HepG2 (cell line): ENCODE data around the gene AJM1. TPM values are rescaled to one million over a fixed set of nuclear protein-coding genes. Genes with fewer than 3 reads are reported as not detected.

Experiments used
- ATAC-seq: fragments of 200-7000 bp; cut with Tn5 transposase; 3 replicates; pipeline ENCODE4 v1.9.1; 2020; ENCODE audit warnings: mild to moderate bottlenecking, moderate library complexity
- BruUV-seq: library from RNA; stranded (reverse); fragments of 400-500 nt; replicated peaks from 2 replicates; lab custom pipeline; 2021; lab: Mats Ljungman, UMichigan
- CTCF ChIA-PET: fragments of 300-600 bp; formaldehyde crosslinking; extraction: SDS; loops from one replicate; lab custom pipeline; 2021; ENCODE audit warnings: low total read pairs, inconsistent platforms, low intra/inter-chr PET ratio; lab: Yijun Ruan, JAX
- POLR2A ChIA-PET: fragments of 350-600 bp; sonication (Branson Sonifier 250); formaldehyde crosslinking; loops from one replicate; lab custom pipeline; 2020; ENCODE audit warnings: antibody characterized with exemption, inconsistent platforms; lab: Yijun Ruan, JAX
- DNase-seq: peaks from one replicate; pipeline ENCODE4 v3.0.0-alpha.2; 2015; ENCODE audit warnings: low spot score
- FAIRE-seq: peaks from 3 replicates; lab custom pipeline; 2011; peaks lifted over from hg19 to GRCh38; lab: Jason Lieb, UNC
- H2AFZ ChIP-seq: one replicate; pipeline ENCODE4 v1.6.1; 2011; ENCODE audit warnings: low read length, inconsistent platforms
- H3K27ac ChIP-seq: fragments of 300-600 bp; 3 replicates; pipeline ENCODE4 v1.8.0; 2011; ENCODE audit warnings: mixed run types, mild to moderate bottlenecking, mixed read lengths, low read length, inconsistent platforms; ENCODE audit not compliant: insufficient read depth; ENCODE audit errors: extremely low read length
- H3K27me3 ChIP-seq, 2 experiments: fragments of 200-600 bp in 1 of 2; 2 replicates in 1 of 2; 3 replicates in 1 of 2; pipeline versions ENCODE4 v1.6.0 to v1.8.0; 2011; ENCODE audit warnings: low read length in 2 of 2, mild to moderate bottlenecking in 2 of 2, moderate library complexity in 2 of 2, inconsistent platforms in 1 of 2; ENCODE audit not compliant: insufficient read depth in 2 of 2, control insufficient read depth in 1 of 2
- H3K36me3 ChIP-seq, 2 experiments: fragments of 200-600 bp in 1 of 2; replicated peaks in 1 of 2; 2 replicates in 1 of 2; 3 replicates in 1 of 2; pipeline versions ENCODE4 v1.5.1 to v1.8.0; 2011; ENCODE audit warnings: low read length in 2 of 2, inconsistent platforms in 1 of 2; ENCODE audit not compliant: insufficient read depth in 2 of 2, control insufficient read depth in 1 of 2
- H3K4me1 ChIP-seq: 2 replicates; pipeline ENCODE4 v1.5.1; 2012; ENCODE audit warnings: low read length, inconsistent platforms; ENCODE audit not compliant: insufficient read depth
- H3K4me2 ChIP-seq: 2 replicates; pipeline ENCODE4 v1.6.0; 2011; ENCODE audit warnings: low read depth, low read length, inconsistent platforms
- H3K4me3 ChIP-seq, 3 experiments: fragments of 200-600 bp in 1 of 3; sonication (generic), shearing (Covaris generic) in 1 of 3; replicated peaks in 1 of 3; 2 replicates each; pipeline ENCODE4 v1.5.1; 2011 to 2016; ENCODE audit warnings: low read length in 3 of 3, inconsistent platforms in 2 of 3, low read depth in 2 of 3, mild to moderate bottlenecking in 2 of 3, control low read depth in 1 of 3, mixed read lengths in 1 of 3; ENCODE audit not compliant: insufficient read depth in 1 of 3
- H3K79me2 ChIP-seq: one replicate; pipeline ENCODE4 v1.6.1; 2011; ENCODE audit warnings: low read length, inconsistent platforms; ENCODE audit not compliant: insufficient read depth
- H3K9ac ChIP-seq: 2 replicates; pipeline ENCODE4 v1.6.0; 2011; ENCODE audit warnings: mild to moderate bottlenecking, low read depth, low read length, inconsistent platforms; ENCODE audit not compliant: insufficient read depth
- H3K9me3 ChIP-seq: 2 replicates; pipeline ENCODE4 v1.5.1; 2012; ENCODE audit warnings: mild to moderate bottlenecking, low read length
- H4K20me1 ChIP-seq: 2 replicates; pipeline ENCODE4 v1.6.0; 2011; ENCODE audit warnings: inconsistent platforms, mild to moderate bottlenecking, low read length, moderate library complexity; ENCODE audit not compliant: insufficient read depth
- AGO1 ChIP-seq: fragments of 200-400 bp; formaldehyde crosslinking; IDR thresholded peaks from 2 replicates; pipeline ENCODE4 v1.6.1; 2017; ENCODE audit warnings: mild to moderate bottlenecking, low read depth, low read length, moderate library complexity; ENCODE audit not compliant: poor library complexity, severe bottlenecking
- ARHGAP35 ChIP-seq: sonication (generic); formaldehyde crosslinking; IDR thresholded peaks from 2 replicates; pipeline ENCODE4 v1.9.0; 2022; ENCODE audit warnings: mild to moderate bottlenecking, inconsistent platforms, moderate library complexity, missing genetic modification reagents, borderline replicate concordance
- GATA4 ChIP-seq: sonication (generic); IDR thresholded peaks from 2 replicates; pipeline ENCODE4 v1.6.1; 2016; ENCODE audit warnings: antibody characterized with exemption, low read depth, borderline replicate concordance
- HNRNPL ChIP-seq: fragments of 200-400 bp; formaldehyde crosslinking; IDR thresholded peaks from 2 replicates; pipeline ENCODE4 v1.6.1; 2017; ENCODE audit warnings: mild to moderate bottlenecking, low read depth, low read length
- MEIS2 ChIP-seq: sonication (generic); formaldehyde crosslinking; IDR thresholded peaks from 2 replicates; pipeline ENCODE4 v1.9.0; 2021; ENCODE audit warnings: mild to moderate bottlenecking, missing genetic modification reagents
- RBFOX2 ChIP-seq: fragments of 200-400 bp; formaldehyde crosslinking; IDR thresholded peaks from 2 replicates; pipeline ENCODE4 v1.6.1; 2017; ENCODE audit warnings: low read depth, mild to moderate bottlenecking, low read length
- RBM22 ChIP-seq: fragments of 200-400 bp; formaldehyde crosslinking; optimal IDR thresholded peaks from 2 replicates; pipeline ENCODE3; 2017; ENCODE audit warnings: mild to moderate bottlenecking, low read length, moderate library complexity
- ZFY ChIP-seq: sonication (generic); formaldehyde crosslinking; IDR thresholded peaks from 2 replicates; pipeline ENCODE4 v1.4.0; 2020; ENCODE audit warnings: missing genetic modification reagents
- ZNF205 ChIP-seq: IDR thresholded peaks from 2 replicates; pipeline ENCODE4 v1.6.1; 2018; ENCODE audit warnings: missing biosample characterization, missing genetic modification reagents
- ZNF292 ChIP-seq: sonication (generic); formaldehyde crosslinking; IDR thresholded peaks from 2 replicates; pipeline ENCODE4 v1.8.1; 2022; ENCODE audit warnings: mild to moderate bottlenecking, low read depth, missing genetic modification reagents, borderline replicate concordance
- ZSCAN22 ChIP-seq: sonication (generic); formaldehyde crosslinking; IDR thresholded peaks from 2 replicates; pipeline ENCODE4 v1.4.0; 2020; ENCODE audit warnings: mild to moderate bottlenecking, missing genetic modification reagents
- WGBS: methylation state at CpG from one replicate; pipeline ENCODE4 v1.1.6; 2017; ENCODE audit warnings: low lambda C conversion rate; 5-methylcytosine and 5-hydroxymethylcytosine counted together
- in situ Hi-C: cut with HindIII; loops from 2 replicates; pipeline ENCODE4 v1.10.0; 2017; ENCODE audit warnings: low pct_unique_long_range_greater_than_20kb; ENCODE audit not compliant: extremely low pct_ligation_motif_present
- intact Hi-C: fragments of 100-400 bp; cut with micrococcal nuclease; formaldehyde crosslinking; loops from one replicate; pipeline ENCODE4 v1.10.0; 2022; ENCODE audit not compliant: unreplicated experiment
- polyA plus RNA-seq, 8 experiments: library from polyadenylated mRNA; depleted of rRNA in 3 of 8; stranded (reverse) in 7 of 8; unstranded in 1 of 8; fragments of >200 nt; fragmentation: Illumina TruSeq in 4 of 8; extraction: Trizol in 4 of 8; gene quantifications; 2 replicates each; pipeline versions ENCODE4 v1.2.1 to v1.2.3, GENCODE V29; 2011 to 2016; ENCODE audit warnings: low read depth in 4 of 8, missing spikeins in 1 of 8, mixed read lengths in 1 of 8; ENCODE audit not compliant: insufficient read depth in 1 of 8
- total RNA-seq, 5 experiments: library from RNA; depleted of rRNA; stranded (reverse); fragments of >200 nt; fragmentation: Illumina TruSeq; extraction: Trizol; gene quantifications; 2 replicates each; pipeline ENCODE4 v1.2.3, GENCODE V29; 2016; ENCODE audit warnings: low read depth in 1 of 5
- TF ChIP-seq, protein P1 (sequence below): IDR thresholded peaks from 2 replicates; pipeline ENCODE4 v1.6.1; 2016; ENCODE audit warnings: low read depth, borderline replicate concordance
- TF ChIP-seq, protein P2 (sequence below): IDR thresholded peaks from 2 replicates; pipeline ENCODE4 v1.6.1; 2016; ENCODE audit warnings: control low read depth
- TF ChIP-seq, protein P3 (sequence below): sonication (generic); formaldehyde crosslinking; IDR thresholded peaks from 2 replicates; pipeline ENCODE4 v1.5.0; 2020; ENCODE audit warnings: mild to moderate bottlenecking, low read depth, missing genetic modification reagents, borderline replicate concordance
- TF ChIP-seq, protein P4 (sequence below): sonication (generic); formaldehyde crosslinking; IDR thresholded peaks from 2 replicates; pipeline ENCODE4 v1.4.0; 2020; ENCODE audit warnings: missing genetic modification reagents, borderline replicate concordance
- TF ChIP-seq, protein P5 (sequence below): sonication (generic); formaldehyde crosslinking; IDR thresholded peaks from 2 replicates; pipeline ENCODE4 v1.4.0; 2020; ENCODE audit warnings: missing genetic modification reagents, borderline replicate concordance
- TF ChIP-seq, protein P6 (sequence below): sonication (generic); formaldehyde crosslinking; IDR thresholded peaks from 2 replicates; pipeline ENCODE4 v1.5.0; 2020; ENCODE audit warnings: mild to moderate bottlenecking, missing genetic modification reagents

The AJM1 gene
- total and polyA plus RNA-seq, 2 of the 13 experiments (the other 11 are each of a cell fraction or from before 2014, with no cell fraction given), result 1.1 to 1.2 TPM

DNA sequence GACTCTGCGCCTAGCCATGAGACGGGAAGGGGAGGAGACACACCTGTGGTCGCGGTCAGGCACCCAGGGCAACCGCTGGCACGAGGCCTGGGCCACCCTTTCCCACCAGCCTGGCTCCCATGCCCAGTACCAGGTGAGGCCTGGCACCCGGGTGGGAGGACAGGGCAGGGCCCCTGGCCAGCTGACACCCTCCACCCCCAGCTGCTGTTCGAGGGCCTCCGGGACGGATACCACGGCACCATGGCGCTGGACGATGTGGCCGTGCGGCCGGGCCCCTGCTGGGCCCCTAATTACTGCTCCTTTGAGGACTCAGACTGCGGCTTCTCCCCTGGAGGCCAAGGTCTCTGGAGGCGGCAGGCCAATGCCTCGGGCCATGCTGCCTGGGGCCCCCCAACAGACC is 14.9 kb downstream of the AJM1 start:
- no peaks in the 10 kb centered on the region for H3K9me3 ChIP-seq
- no peak overlapping the region for H3K4me3 ChIP-seq
- peaks cover 26% of the 10 kb centered on the region for H3K4me1 ChIP-seq
- in situ Hi-C loops (no loop called here), intact Hi-C loops (no loop called here)
- no peaks in the 10 kb centered on the region for H3K27me3 ChIP-seq
- ChIA-PET POLR2A (interaction anchor here (1.1 to 5.0 kb wide), 3 partner anchors 9 to 25 kb away, joined by 3 to 29 read pairs (median 5); partner anchors contain the start of gene EDF1), CTCF (no interaction called here)
- H4K20me1 ChIP-seq, result no peaks in the 10 kb centered on the region
- BruUV-seq, result no TSS peak
- DNase-seq (no peak), ATAC-seq (no peak), FAIRE-seq (no peak)
- H2AFZ ChIP-seq, result no peak overlapping the region
- 93% methylated on average over 6 of the region's 19 CpGs for WGBS
- H3K36me3 ChIP-seq, result peaks cover 7 to 16% of the 10 kb centered on the region in 2 experiments
- H3K27ac ChIP-seq, result no peak overlapping the region
- no peak overlapping the region for H3K4me2 ChIP-seq
- H3K9ac ChIP-seq, result no peak overlapping the region
- no peaks in the 10 kb centered on the region for H3K79me2 ChIP-seq
- TF ChIP-seq, protein P1, sequence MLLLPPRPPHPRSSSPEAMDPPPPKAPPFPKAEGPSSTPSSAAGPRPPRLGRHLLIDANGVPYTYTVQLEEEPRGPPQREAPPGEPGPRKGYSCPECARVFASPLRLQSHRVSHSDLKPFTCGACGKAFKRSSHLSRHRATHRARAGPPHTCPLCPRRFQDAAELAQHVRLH (CRISPR knock-in tag), result no peak
- TF ChIP-seq, protein P2, sequence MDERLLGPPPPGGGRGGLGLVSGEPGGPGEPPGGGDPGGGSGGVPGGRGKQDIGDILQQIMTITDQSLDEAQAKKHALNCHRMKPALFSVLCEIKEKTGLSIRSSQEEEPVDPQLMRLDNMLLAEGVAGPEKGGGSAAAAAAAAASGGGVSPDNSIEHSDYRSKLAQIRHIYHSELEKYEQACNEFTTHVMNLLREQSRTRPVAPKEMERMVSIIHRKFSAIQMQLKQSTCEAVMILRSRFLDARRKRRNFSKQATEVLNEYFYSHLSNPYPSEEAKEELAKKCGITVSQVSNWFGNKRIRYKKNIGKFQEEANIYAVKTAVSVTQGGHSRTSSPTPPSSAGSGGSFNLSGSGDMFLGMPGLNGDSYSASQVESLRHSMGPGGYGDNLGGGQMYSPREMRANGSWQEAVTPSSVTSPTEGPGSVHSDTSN (CRISPR knock-in tag), result no peak
- TF ChIP-seq ZNF292 (CRISPR knock-in tag) (no peak), AGO1 (peak; percentile 65), ARHGAP35 (CRISPR knock-in tag) (no peak), RBM22 (no peak), ZNF205 (CRISPR knock-in tag) (no peak), ZFY (CRISPR knock-in tag) (no peak), ZSCAN22 (CRISPR knock-in tag) (no peak), MEIS2 (CRISPR knock-in tag) (no peak), RBFOX2 (peak; percentile 34), GATA4 (no peak), HNRNPL (0 out of 2 replicates have a peak, but pooled peaks have one; percentile 25)
- TF ChIP-seq, protein P3, sequence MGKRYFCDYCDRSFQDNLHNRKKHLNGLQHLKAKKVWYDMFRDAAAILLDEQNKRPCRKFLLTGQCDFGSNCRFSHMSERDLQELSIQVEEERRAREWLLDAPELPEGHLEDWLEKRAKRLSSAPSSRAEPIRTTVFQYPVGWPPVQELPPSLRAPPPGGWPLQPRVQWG (CRISPR knock-in tag), result no peak
- TF ChIP-seq, protein P4, sequence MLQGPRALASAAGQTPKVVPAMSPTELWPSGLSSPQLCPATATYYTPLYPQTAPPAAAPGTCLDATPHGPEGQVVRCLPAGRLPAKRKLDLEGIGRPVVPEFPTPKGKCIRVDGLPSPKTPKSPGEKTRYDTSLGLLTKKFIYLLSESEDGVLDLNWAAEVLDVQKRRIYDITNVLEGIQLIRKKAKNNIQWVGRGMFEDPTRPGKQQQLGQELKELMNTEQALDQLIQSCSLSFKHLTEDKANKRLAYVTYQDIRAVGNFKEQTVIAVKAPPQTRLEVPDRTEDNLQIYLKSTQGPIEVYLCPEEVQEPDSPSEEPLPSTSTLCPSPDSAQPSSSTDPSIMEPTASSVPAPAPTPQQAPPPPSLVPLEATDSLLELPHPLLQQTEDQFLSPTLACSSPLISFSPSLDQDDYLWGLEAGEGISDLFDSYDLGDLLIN (CRISPR knock-in tag), result no peak
- TF ChIP-seq, protein P5, sequence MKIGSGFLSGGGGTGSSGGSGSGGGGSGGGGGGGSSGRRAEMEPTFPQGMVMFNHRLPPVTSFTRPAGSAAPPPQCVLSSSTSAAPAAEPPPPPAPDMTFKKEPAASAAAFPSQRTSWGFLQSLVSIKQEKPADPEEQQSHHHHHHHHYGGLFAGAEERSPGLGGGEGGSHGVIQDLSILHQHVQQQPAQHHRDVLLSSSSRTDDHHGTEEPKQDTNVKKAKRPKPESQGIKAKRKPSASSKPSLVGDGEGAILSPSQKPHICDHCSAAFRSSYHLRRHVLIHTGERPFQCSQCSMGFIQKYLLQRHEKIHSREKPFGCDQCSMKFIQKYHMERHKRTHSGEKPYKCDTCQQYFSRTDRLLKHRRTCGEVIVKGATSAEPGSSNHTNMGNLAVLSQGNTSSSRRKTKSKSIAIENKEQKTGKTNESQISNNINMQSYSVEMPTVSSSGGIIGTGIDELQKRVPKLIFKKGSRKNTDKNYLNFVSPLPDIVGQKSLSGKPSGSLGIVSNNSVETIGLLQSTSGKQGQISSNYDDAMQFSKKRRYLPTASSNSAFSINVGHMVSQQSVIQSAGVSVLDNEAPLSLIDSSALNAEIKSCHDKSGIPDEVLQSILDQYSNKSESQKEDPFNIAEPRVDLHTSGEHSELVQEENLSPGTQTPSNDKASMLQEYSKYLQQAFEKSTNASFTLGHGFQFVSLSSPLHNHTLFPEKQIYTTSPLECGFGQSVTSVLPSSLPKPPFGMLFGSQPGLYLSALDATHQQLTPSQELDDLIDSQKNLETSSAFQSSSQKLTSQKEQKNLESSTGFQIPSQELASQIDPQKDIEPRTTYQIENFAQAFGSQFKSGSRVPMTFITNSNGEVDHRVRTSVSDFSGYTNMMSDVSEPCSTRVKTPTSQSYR (CRISPR knock-in tag), result no peak
- TF ChIP-seq, protein P6, sequence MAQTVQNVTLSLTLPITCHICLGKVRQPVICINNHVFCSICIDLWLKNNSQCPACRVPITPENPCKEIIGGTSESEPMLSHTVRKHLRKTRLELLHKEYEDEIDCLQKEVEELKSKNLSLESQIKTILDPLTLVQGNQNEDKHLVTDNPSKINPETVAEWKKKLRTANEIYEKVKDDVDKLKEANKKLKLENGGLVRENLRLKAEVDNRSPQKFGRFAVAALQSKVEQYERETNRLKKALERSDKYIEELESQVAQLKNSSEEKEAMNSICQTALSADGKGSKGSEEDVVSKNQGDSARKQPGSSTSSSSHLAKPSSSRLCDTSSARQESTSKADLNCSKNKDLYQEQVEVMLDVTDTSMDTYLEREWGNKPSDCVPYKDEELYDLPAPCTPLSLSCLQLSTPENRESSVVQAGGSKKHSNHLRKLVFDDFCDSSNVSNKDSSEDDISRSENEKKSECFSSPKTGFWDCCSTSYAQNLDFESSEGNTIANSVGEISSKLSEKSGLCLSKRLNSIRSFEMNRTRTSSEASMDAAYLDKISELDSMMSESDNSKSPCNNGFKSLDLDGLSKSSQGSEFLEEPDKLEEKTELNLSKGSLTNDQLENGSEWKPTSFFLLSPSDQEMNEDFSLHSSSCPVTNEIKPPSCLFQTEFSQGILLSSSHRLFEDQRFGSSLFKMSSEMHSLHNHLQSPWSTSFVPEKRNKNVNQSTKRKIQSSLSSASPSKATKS (CRISPR knock-in tag), result no peak
